GM13976 (cell line): Measurements from ENCODE around the gene CMIP.

ENCODE experiments used
- DNase-seq: peaks from one replicate; pipeline ENCODE4 v3.0.0; 2012; ENCODE audit warnings: low spot score
- in situ Hi-C: fragments of 300-500 bp; cut with MboI; formaldehyde crosslinking; loops from one replicate; pipeline ENCODE4 v1.12.0; 2022; ENCODE audit warnings: low sequenced_read_pairs, mixed read lengths, inconsistent platforms; ENCODE audit not compliant: unreplicated experiment
- TF ChIP-seq, protein P1 (sequence below): IDR thresholded peaks from 2 replicates; pipeline ENCODE4 v1.5.1; 2012; ENCODE audit warnings: borderline replicate concordance, mild to moderate bottlenecking; ENCODE audit not compliant: insufficient read depth; ENCODE audit errors: extremely low read depth, missing control alignments, control extremely low read depth

The CMIP gene

DNA sequence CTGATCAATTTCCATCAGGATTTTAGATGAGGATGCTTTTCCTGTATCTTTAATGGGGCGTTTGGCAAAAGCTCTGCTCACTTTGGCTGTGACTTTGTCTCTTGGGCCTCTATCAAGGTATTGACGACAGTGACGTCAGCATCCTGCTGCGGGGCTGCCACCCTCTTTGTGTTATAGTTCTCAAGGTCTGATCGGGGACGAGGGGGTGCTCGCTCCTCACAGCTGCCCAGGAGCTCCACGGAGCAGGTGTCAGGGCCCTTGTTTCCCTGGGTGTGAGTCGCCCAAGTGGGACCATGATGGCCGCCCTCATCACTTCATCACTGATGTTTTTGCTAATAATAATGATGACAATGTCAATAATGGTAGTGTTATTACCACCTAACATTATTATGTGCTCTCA is 65.4 kb downstream of the CMIP start:
- in situ Hi-C loops: no loop called here

DNA sequence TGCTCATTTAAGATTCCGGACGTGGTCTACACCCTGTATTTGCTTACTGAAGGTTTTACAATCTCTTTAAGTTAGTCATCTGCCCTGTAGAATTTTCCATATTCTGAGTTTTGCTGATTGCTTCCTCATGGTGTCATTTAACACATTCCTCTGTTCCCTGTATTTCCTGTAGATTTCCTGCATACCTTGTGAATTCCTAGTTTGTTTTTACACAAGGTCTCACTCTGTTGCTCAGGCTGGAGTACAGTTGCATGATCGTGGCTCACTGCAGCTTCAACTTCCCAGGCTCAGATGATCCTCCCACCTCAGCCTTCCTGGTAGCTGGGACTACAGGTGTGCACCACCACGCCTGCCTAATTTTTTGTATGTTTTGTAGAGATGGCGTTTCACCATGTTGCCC is 66.8 kb downstream of the CMIP start:
- TF ChIP-seq, protein P1, sequence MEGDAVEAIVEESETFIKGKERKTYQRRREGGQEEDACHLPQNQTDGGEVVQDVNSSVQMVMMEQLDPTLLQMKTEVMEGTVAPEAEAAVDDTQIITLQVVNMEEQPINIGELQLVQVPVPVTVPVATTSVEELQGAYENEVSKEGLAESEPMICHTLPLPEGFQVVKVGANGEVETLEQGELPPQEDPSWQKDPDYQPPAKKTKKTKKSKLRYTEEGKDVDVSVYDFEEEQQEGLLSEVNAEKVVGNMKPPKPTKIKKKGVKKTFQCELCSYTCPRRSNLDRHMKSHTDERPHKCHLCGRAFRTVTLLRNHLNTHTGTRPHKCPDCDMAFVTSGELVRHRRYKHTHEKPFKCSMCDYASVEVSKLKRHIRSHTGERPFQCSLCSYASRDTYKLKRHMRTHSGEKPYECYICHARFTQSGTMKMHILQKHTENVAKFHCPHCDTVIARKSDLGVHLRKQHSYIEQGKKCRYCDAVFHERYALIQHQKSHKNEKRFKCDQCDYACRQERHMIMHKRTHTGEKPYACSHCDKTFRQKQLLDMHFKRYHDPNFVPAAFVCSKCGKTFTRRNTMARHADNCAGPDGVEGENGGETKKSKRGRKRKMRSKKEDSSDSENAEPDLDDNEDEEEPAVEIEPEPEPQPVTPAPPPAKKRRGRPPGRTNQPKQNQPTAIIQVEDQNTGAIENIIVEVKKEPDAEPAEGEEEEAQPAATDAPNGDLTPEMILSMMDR: no peak
- in situ Hi-C loops: no loop called here
- no peak for DNase-seq

More for the DNA sequence above, 65.4 kb downstream of the CMIP start:
- TF ChIP-seq, protein P1: no peak
- DNase-seq: no peak

DNA sequence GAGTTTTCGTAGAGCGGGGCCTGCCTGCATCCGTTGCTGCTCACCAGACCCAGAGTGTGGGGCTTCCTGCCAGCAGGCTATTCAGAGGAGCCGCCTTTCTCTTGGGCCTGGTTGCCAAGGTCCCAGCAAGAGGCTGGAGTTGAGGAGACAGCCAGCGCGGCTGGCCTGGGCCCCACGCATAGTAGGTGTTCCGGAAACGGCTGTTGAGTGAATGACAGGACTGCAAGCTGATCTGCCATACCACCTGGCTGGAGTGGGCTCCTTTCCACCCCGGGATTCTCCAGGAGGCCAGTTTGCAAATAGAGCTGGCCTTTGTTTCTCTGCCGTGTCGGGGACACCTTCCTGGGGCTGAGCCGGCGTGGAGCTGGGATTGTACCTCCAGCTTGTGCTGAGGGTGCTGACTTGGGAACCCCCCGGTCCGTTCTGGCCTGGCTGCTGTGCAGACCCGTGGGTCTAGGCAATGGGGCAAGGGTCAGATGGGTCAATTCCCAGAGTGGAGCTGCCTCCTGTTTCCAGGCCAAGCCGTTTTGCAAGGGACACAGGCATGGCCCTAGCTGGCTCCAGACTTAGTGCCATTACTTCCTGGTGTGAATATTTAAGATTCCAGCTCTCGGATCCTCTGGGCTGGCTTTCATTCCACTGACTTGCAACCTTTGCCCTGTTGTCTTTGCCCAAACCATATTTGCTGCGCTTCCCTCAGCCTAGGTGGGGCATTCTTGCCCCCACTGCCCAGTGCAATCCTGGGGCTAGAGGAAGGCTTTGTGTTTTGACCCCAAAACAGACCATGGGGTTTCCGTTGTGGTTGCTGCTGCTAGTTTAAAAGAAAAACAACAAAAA is 68.8 kb downstream of the CMIP start:
- no peak for DNase-seq
- TF ChIP-seq, protein P1: no peak
- in situ Hi-C loops: no loop called here

DNA sequence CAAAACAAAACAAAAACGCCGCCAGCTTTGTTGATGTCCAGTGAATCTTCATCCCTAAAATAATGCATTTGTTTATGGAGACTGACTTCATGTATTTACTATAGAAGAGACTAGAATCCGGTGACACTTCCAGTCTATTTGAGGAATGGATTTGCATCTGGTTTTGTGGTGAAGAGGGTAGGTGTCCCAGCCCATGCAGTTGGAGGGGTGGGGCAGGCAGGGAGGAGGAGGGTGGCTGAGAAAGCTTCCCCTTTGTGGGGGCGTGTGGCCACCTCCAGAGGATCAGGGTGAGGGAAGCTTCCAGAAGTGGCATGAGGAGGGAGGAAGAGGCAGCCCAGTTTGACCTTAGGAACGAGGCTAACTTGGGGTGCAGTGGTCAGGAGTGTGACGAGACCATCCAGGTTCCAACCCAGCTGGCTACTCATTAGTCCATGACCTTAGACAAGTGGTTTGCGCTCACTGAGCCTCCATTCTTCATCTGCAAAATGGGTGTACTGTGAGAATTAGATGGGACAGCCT is 69.5 kb downstream of the CMIP start:
- in situ Hi-C loops: no loop called here
- TF ChIP-seq, protein P1: no peak
- peak; percentile 65 for DNase-seq

DNA sequence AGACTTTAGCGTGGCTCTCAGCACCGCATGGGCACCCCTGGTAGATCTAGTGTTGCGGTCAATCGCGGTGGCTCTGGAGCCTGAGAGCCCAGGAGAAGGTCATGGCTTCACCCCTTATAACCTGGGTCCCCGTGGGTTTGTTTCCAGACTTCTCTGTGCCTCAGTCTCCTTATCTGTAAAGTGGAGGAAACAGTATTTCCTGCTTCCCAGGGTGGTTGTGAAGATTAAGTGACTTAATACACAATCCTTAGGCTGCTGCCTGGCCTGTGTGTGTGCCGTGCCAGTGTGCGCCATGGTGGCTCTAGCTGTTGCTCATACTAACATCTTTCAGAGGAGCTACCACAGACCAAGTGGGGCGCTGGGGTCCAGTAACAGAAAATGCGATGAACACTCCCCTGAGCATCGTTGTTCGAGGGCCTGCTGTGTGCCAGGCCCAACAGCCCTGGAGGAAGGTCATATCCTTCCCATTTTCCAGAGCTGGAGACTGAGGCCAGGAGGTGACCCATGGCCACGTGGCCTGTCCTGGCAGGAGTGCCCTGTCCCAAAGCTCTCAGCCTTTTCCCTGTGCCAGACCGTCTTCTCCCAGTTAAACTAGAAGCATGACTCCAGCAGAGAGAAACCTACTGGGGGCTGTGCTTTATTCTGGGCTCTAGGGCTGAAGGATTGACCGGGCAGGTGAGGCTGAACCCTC is 70.1 kb downstream of the CMIP start:
- DNase-seq: no peak
- in situ Hi-C loops: no loop called here
- TF ChIP-seq, protein P1: no peak

DNA sequence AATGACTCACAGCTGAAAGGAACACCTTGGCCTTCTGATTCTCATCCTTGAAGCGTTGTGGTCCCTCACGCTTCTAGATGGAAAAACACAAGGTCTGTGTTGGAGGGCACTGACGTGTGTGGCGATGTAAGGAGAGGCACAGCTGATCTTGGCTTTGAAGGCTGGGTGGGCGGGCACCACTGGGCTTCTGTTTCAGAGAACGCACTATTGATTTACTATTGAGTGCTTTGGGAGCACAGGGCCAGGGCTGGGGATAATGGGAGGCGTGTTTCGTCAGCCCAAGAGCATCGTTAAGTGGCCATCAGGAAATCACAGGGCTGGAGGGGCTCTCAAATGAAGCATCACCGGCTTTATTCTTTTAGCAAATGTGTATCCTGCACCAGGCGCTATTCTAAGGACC is 70.7 kb downstream of the CMIP start:
- in situ Hi-C loops: no loop called here
- TF ChIP-seq, protein P1: no peak
- no peak for DNase-seq
